Mucosa of stomach (tissue), 1 donor: ENCODE measurements around the gene STX4.

Experiments
- H3K27me3 ChIP-seq: one replicate; pipeline ENCODE4 v1.7.0; 2013; ENCODE audit warnings: mild to moderate bottlenecking, low read length; ENCODE audit not compliant: control insufficient read depth, insufficient read depth
- H3K36me3 ChIP-seq: one replicate; pipeline ENCODE4 v1.7.0; 2013; ENCODE audit warnings: low read length; ENCODE audit not compliant: control insufficient read depth, insufficient read depth
- H3K4me1 ChIP-seq: one replicate; pipeline ENCODE4 v1.7.0; 2013; ENCODE audit warnings: mild to moderate bottlenecking, low read length; ENCODE audit not compliant: control insufficient read depth, insufficient read depth
- H3K4me3 ChIP-seq: one replicate; pipeline ENCODE4 v1.7.0; 2013; ENCODE audit warnings: low read length
- H3K9ac ChIP-seq: one replicate; pipeline ENCODE4 v1.7.0; 2013; ENCODE audit warnings: mild to moderate bottlenecking, low read length, moderate library complexity
- H3K9me3 ChIP-seq: one replicate; pipeline ENCODE4 v1.7.0; 2013; ENCODE audit warnings: mild to moderate bottlenecking, low read length, moderate library complexity; ENCODE audit not compliant: control insufficient read depth
- donor health status: Pancreatic carcinoma.

Gene STX4

DNA sequence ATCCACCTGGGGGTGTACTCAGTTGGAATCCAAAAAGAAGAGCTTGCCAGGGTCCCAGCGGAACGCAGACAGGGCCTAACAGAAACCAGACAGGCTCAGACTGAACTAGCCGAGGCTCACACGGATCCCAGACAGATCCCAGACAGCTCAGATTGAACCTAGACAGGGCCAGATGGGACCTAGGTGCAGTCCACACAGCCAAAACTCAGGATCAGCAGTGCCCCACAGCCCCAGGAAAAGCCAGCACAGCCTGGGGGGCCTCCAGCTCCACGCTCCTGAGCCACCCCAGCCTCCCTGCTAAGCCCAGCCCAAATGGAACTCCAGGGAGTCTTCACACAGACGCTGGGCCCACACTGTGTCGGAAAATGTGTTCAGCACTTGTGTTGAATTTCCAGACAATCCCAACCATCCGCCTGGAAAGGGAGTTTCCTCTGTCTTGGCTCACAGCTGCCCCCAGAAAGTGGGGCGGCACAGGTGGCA is 30.5 kb upstream of the STX4 start:
- no peak overlapping the region for H3K4me3 ChIP-seq
- H3K27me3 ChIP-seq: peaks cover 26% of the 10 kb centered on the region
- no peaks in the 10 kb centered on the region for H3K36me3 ChIP-seq
- no peaks in the 10 kb centered on the region for H3K9me3 ChIP-seq
- H3K4me1 ChIP-seq: peaks cover 2% of the 10 kb centered on the region
- no peak overlapping the region for H3K9ac ChIP-seq

DNA sequence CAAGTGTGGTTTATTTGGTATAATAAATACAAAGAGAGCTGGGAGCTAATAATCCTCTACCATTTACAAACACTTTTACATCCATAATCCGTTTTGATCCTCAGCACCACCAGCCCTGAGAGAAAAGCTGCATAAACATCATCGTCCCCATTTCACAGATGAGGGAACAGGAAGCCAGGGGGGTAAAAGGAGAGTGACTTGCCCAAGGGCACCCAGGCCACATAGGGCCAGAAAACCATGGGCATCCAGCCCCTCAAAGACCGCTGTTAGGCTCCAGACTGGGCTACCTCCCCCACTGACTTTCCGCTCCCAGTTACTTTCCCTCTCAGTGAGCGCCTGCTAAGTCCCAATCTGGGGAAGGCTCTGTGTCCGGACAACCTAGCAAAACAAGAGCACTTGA is 29.6 kb upstream of the STX4 start:
- H3K27me3 ChIP-seq: peaks cover 23% of the 10 kb centered on the region
- H3K9me3 ChIP-seq: no peaks in the 10 kb centered on the region
- H3K36me3 ChIP-seq: no peaks in the 10 kb centered on the region
- H3K9ac ChIP-seq: no peak overlapping the region
- H3K4me3 ChIP-seq: no peak overlapping the region
- H3K4me1 ChIP-seq: no peaks in the 10 kb centered on the region

DNA sequence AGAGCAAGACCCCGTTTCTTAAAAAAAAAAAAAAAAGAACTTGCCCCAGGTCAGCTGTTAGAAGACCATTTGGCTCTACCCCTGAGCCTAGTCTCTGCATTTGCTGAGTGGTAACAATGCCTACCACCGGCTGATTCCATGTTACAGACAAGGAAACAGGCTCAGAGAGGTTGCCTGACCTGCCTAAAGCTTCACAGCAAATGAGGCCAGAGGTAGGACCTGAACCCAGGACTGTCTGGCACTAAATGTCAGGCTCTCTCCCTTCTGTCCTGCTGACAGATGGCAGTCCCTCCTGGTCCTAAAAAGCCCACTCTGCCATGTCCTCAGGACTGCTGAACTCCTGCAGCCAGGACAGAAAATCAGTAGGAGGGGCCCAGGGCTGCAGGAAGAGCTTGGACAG is 28.7 kb upstream of the STX4 start:
- H3K4me1 ChIP-seq: no peaks in the 10 kb centered on the region
- H3K9ac ChIP-seq: no peak overlapping the region
- H3K27me3 ChIP-seq: peaks cover 32% of the 10 kb centered on the region
- H3K4me3 ChIP-seq: no peak overlapping the region
- no peaks in the 10 kb centered on the region for H3K36me3 ChIP-seq
- no peaks in the 10 kb centered on the region for H3K9me3 ChIP-seq

DNA sequence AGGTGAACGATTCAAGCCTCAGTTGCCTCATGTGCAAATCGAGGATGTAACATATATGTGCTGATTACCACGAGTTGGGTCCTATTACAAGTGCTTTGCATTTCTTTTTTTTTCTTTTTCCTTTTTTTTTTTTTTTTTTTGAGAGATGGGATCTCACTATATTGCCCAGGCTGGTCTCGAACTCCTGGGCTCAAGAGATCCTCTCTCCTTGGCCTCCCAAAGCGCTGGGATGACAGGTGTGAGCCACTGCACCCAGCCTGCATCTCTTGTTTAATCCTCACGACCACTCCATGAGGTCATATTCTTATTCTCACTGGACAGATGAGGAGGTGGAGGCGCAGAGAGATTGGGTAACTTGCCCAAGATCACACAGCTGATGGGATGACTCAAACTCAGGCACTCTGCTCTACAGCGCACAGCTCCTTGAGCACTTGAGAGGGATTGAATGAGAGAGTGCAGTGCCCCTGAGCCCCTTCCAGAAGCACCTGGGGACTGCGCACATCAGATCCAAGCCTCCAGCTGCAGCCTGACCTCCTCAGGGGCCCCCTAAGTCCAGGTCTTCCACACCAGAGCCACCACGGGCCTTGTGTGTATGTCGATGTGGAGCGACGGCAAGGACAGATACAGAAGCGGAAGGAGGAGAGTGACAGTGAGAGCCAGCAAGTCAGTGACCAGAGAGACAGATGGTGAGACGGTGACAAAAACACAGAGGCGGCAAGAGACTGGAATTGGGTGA is 27.8 kb upstream of the STX4 start:
- Histone ChIP-seq H3K27me3 (peaks cover 38% of the 10 kb centered on the region), H3K4me3 (no peak overlapping the region), H3K9me3 (no peaks in the 10 kb centered on the region), H3K4me1 (no peaks in the 10 kb centered on the region), H3K36me3 (no peaks in the 10 kb centered on the region), H3K9ac (no peak overlapping the region)

DNA sequence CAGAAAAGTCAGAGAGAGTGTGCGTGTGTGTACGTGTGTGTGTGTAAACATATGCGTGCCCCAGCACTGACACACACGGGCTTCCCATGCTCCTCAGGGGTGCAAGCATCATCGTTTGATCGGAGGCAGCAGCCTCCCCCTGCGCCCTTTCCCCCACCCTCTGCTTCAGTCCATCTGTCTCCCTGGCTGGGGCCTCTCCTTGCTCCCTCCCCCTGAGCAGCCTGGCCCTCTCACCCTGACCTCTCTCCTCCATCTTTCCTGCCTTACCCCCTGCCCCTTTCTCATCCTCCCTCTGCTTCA is 27.3 kb upstream of the STX4 start:
- no peak overlapping the region for H3K4me3 ChIP-seq

DNA sequence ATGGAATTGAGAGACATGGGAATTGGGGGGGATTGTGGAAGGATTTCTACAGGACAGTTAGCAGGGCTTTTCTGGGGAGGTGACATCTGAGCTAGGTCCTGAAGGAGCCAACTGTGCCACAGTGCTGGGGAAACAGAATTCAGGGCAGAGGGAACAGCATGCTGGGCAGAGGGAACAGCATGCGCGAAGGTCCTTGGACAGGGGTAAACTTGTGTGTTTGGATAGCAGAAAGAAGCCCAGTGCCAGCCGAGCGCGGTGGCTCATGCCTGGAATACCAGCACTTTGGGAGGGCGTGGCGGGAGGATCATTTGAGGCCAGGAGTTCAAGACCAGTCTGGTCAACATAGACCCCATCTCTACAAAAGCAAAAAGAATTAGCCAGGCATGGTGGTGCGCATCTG is 26.8 kb upstream of the STX4 start:
- Histone ChIP-seq H3K9ac (no peak overlapping the region), H3K4me3 (no peak overlapping the region), H3K9me3 (no peaks in the 10 kb centered on the region), H3K36me3 (no peaks in the 10 kb centered on the region), H3K4me1 (no peaks in the 10 kb centered on the region), H3K27me3 (peaks cover 47% of the 10 kb centered on the region)

More for the DNA sequence above, 27.3 kb upstream of the STX4 start:
- peaks cover 42% of the 10 kb centered on the region for H3K27me3 ChIP-seq
- H3K9me3 ChIP-seq: no peaks in the 10 kb centered on the region
- H3K4me1 ChIP-seq: no peaks in the 10 kb centered on the region
- no peaks in the 10 kb centered on the region for H3K36me3 ChIP-seq
- no peak overlapping the region for H3K9ac ChIP-seq

DNA sequence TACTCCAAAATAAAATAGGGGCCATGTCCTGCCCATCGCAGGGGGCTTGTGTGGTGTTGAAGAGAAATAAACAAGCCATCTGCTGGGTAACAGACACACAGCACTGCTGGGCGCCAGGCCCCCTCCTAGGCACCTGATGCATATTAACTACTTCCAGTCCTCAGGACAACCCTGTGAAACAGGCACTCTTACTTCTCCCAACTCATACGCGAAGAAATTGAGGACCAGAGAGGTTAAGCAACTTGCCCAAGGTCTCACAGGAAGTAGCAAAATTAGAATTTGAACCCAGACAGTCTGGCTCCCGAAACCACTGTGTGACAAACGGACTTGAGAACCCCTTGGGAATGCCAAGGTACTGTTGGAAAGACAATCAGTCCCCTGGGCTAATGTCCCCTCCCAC is 25.7 kb upstream of the STX4 start:
- Histone ChIP-seq H3K4me3 (no peak overlapping the region), H3K9ac (no peak overlapping the region), H3K27me3 (peaks cover 42% of the 10 kb centered on the region)

DNA sequence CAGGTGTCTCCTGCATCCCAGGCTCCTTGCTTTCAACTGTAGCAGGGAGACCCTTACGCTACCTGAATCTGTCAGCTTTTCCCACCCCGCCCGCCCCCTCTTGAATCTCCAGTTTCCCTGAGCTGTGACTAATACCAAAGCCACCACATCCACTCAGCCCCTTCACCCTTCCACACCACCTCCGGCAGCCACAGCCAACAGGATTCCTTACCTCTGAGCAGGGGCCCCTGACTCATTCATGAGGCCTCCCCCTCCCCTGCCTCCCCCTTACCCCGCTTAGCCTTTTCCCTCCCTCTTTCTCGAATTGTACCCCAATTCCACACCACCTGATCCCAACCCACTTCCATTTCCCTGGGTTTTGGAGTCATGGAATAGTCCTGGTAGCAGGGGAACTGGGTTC is 25.2 kb upstream of the STX4 start:
- Histone ChIP-seq H3K9me3 (no peaks in the 10 kb centered on the region), H3K27me3 (peaks cover 42% of the 10 kb centered on the region), H3K4me3 (no peak overlapping the region), H3K4me1 (no peaks in the 10 kb centered on the region), H3K9ac (no peak overlapping the region), H3K36me3 (no peaks in the 10 kb centered on the region)

More for the DNA sequence above, 25.7 kb upstream of the STX4 start:
- H3K4me1 ChIP-seq: no peaks in the 10 kb centered on the region
- no peaks in the 10 kb centered on the region for H3K9me3 ChIP-seq
- no peaks in the 10 kb centered on the region for H3K36me3 ChIP-seq

DNA sequence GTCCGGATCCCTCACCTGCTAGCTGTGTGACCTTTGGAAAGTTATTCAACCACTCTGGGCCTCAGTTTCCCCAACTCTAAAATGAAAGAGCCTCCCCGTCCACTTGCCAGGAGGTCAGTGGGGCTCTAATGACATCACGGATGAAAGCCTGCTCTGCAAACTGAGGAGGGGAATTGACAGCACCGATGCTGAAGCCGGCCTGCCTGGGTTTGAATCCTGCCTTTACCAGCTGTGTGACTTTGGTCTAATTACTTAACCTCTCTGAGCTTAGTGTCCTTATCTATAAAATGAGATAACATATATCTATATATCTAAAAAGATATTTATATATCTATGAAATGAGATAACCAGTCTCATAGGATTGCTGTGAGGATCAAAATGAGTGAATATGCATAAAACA is 24.8 kb upstream of the STX4 start:
- no peaks in the 10 kb centered on the region for H3K9me3 ChIP-seq
- no peak overlapping the region for H3K4me3 ChIP-seq
- peaks cover 42% of the 10 kb centered on the region for H3K27me3 ChIP-seq
- H3K4me1 ChIP-seq: no peaks in the 10 kb centered on the region
- no peaks in the 10 kb centered on the region for H3K36me3 ChIP-seq
- H3K9ac ChIP-seq: no peak overlapping the region

DNA sequence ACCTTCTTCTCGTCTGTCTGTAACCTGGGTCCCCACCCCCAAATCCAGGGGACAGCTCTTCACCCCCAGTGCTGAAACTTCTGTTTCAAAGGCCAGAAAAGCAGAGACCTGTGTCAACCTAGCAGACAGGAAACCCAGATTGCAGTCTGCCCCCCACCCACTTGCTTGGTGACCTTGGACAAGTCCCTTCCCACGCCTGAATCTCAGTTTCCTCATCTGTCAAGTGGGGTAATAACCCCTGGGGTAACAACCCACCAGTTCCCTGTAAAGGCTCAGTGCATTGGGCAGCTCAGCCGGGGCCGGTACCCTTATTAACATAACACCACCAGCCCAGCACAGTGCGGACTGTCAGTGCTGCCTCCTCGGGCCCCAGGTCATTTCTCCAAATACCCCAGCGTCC is 24.2 kb upstream of the STX4 start:
- Histone ChIP-seq H3K27me3 (peaks cover 42% of the 10 kb centered on the region), H3K9me3 (no peaks in the 10 kb centered on the region), H3K36me3 (no peaks in the 10 kb centered on the region), H3K4me3 (no peak overlapping the region), H3K4me1 (no peaks in the 10 kb centered on the region), H3K9ac (no peak overlapping the region)

DNA sequence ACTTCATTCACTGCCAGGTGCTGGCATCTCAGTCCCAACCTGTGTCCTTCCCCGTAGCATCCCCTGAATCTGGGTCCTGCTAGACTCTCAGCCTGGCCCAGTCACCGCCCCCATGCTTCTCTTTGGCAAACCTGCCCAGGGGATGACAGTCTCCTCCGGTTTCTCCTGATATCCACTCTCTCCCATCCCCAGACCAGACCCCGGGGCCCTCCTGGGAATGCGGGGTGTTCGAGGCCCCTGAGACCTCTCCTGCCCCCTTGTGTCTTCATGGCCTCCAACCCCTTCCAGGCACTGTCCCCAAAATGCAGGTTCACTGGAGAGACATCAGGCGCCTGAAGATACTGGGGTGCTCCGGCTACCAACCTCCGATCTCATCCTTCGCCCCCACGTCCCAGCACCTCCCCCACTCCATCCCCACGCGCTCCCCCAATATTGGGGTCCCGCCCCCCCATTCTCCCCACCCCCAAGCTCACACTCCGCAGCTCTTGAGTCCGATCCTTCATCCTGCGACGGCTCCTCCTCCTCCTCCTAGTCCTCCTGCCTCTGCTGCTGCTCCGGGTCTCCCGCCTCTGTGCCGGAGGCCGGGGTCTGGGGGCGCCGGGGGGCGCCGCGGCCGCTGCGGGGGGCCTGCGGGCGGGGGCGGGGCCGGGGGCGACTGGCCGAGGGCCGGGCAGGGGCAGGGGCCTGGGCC is 23.3 kb upstream of the STX4 start:
- Histone ChIP-seq H3K9ac (no peak overlapping the region), H3K27me3 (peaks cover 42% of the 10 kb centered on the region), H3K4me1 (no peaks in the 10 kb centered on the region), H3K9me3 (no peaks in the 10 kb centered on the region), H3K4me3 (no peak overlapping the region), H3K36me3 (no peaks in the 10 kb centered on the region)

DNA sequence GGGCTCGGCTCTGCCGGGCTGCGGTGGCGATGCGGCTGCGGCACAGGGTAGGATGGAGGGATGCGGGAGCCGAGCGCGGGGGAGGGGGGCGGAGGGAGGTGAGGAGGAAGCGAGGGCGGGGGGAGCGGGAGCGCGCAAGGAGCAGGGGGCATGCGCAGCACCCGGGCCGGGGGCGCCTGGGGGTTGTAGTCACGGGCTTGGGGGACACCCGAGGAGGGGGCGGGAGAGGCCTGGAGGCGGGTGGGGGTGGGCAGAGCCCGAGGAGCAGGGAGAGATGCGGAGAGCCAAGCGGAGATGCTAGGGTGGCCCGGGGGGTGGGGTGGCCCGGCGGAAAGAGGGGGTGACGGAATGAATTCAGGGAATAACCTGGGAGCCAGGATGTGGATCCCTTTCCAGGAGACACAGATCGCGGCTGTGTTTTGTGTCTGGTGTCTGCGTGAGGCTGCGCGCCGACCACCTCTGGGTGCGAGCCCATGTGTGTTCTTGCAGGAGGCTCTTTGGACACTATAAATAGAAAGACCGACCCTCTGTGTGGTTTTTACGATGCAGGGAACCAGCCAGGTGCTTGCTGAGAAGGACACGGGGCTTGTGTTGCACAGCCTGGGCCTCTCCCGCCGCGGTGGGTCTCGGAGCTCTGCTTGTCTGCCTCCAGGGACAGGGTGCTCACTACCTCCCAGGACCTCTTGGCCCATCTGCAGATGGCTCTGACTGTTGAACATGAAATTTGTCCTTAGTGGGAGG is 22.6 kb upstream of the STX4 start, which contains the start of gene STX1B:
Gene STX1B, minus strand, starts transcription at position 54 of the 741 bp plus-strand sequence. CDS start 242 bp downstream, outside the sequence.
- Histone ChIP-seq H3K4me3 (no peak within 1 kb of the TSS), H3K9ac (no peak within 1 kb of the TSS), H3K9me3 (no peaks in the 10 kb centered on the region), H3K4me1 (no peaks in the 10 kb centered on the region), H3K27me3 (peaks cover 42% of the 10 kb centered on the region), H3K36me3 (no peaks in the 10 kb centered on the region)
